HCT116 (cell line): Measurements from ENCODE around the gene SMIM44.

Source experiments
- CTCF ChIP-seq, 3 experiments: fragments of 200-600 bp in 1 of 3; sonication (generic) in 1 of 3; IDR thresholded peaks in 2 of 3; conservative IDR thresholded peaks in 1 of 3; 2 replicates each; pipeline ENCODE4 v1.5.1; 2012 to 2017; ENCODE audit warnings: low read depth in 2 of 3, low read length in 2 of 3, antibody characterized with exemption in 1 of 3, borderline replicate concordance in 1 of 3, control low read depth in 1 of 3, mild to moderate bottlenecking in 1 of 3, mixed read lengths in 1 of 3, mixed run types in 1 of 3, moderate library complexity in 1 of 3; ENCODE audit not compliant: insufficient read depth in 1 of 3
- EZH2 ChIP-seq: fragments of 200-600 bp; sonication (generic); IDR thresholded peaks from 2 replicates; pipeline ENCODE4 v1.6.1; 2017; ENCODE audit warnings: antibody characterized with exemption, mixed run types
- JUND ChIP-seq: IDR thresholded peaks from 2 replicates; pipeline ENCODE4 v1.6.1; 2012
- MAX ChIP-seq: IDR thresholded peaks from 2 replicates; pipeline ENCODE4 v1.6.1; 2012
- POLR2A ChIP-seq: IDR thresholded peaks from 2 replicates; pipeline ENCODE4 v1.7.0; 2011; ENCODE audit warnings: borderline replicate concordance; ENCODE audit not compliant: insufficient read depth, insufficient read length; ENCODE audit errors: extremely low read depth
- RAD21 ChIP-seq: IDR thresholded peaks from 2 replicates; pipeline ENCODE4 v1.6.1; 2012; ENCODE audit warnings: low read depth, mild to moderate bottlenecking
- REST ChIP-seq: IDR thresholded peaks from 2 replicates; pipeline ENCODE4 v1.6.1; 2012; ENCODE audit warnings: low read depth
- ZFX ChIP-seq: fragments of 450-650 bp; IDR thresholded peaks from 2 replicates; pipeline ENCODE4 v1.6.1; 2017

- no peak for TF ChIP-seq CTCF (IDR thresholded peaks at IDR 0.05 in 2 of 3, conservative IDR thresholded peaks at IDR 0.05 in 1 of 3; ENCODE audit: borderline replicate concordance in 1 of 3, insufficient read depth in 1 of 3, low read depth in 2 of 3, low read length in 2 of 3)
- no peak for TF ChIP-seq JUND
- TF ChIP-seq ZFX = no peak
- TF ChIP-seq RAD21 = no peak
- no peak for TF ChIP-seq MAX
- no peak for TF ChIP-seq REST
- no peak for TF ChIP-seq EZH2
- no peak for TF ChIP-seq POLR2A
Measured at GRCh38 chr19:3523361-3524077, 40.3 kb upstream of the SMIM44 start.
